DOHH2 (cell line): ENCODE measurements around the gene SRCAP.

Experiments
- H3F3A ChIP-seq: fragments of 200-600 bp; sonication (generic), shearing (Covaris generic); 2 replicates; pipeline ENCODE4 v1.6.0; 2016; ENCODE audit warnings: antibody characterized with exemption, mild to moderate bottlenecking; ENCODE audit not compliant: control insufficient read depth, insufficient read depth
- H3K27ac ChIP-seq: fragments of 200-600 bp; sonication (generic); 2 replicates; pipeline ENCODE4 v1.5.1; 2014; ENCODE audit warnings: low read depth, mild to moderate bottlenecking, low read length, moderate library complexity
- H3K27me3 ChIP-seq: fragments of 200-600 bp; sonication (generic); 2 replicates; pipeline ENCODE4 v1.6.1; 2014; ENCODE audit warnings: mild to moderate bottlenecking, low read length, mixed read lengths; ENCODE audit not compliant: control insufficient read depth
- H3K36me3 ChIP-seq: fragments of 200-600 bp; sonication (generic); 2 replicates; pipeline ENCODE4 v1.6.1; 2014; ENCODE audit warnings: mild to moderate bottlenecking, low read length, moderate library complexity, mixed read lengths; ENCODE audit not compliant: control insufficient read depth
- H3K4me1 ChIP-seq: fragments of 200-600 bp; sonication (generic); 2 replicates; pipeline ENCODE4 v1.6.1; 2014; ENCODE audit warnings: mild to moderate bottlenecking, low read length, mixed read lengths; ENCODE audit not compliant: control insufficient read depth
- H3K4me2 ChIP-seq: fragments of 200-600 bp; sonication (generic); 2 replicates; pipeline ENCODE4 v1.6.0; 2014; ENCODE audit warnings: mild to moderate bottlenecking, low read length, moderate library complexity
- H3K4me3 ChIP-seq: fragments of 200-600 bp; sonication (generic); 2 replicates; pipeline ENCODE4 v1.5.1; 2014; ENCODE audit warnings: mild to moderate bottlenecking, low read length, mixed read lengths
- H3K79me2 ChIP-seq: fragments of 200-600 bp; sonication (generic); 2 replicates; pipeline ENCODE4 v1.6.1; 2014; ENCODE audit warnings: mild to moderate bottlenecking, low read length, mixed read lengths; ENCODE audit not compliant: control insufficient read depth
- H3K9me2 ChIP-seq: fragments of 200-600 bp; sonication (generic); replicated peaks from 2 replicates; pipeline ENCODE4 v1.6.1; 2014; ENCODE audit warnings: mild to moderate bottlenecking, low read length, mixed read lengths; ENCODE audit not compliant: control insufficient read depth
- H3K9me3 ChIP-seq: fragments of 200-600 bp; sonication (generic); 2 replicates; pipeline ENCODE4 v1.6.1; 2014; ENCODE audit warnings: antibody characterized with exemption, low read length, mixed read lengths; ENCODE audit not compliant: control insufficient read depth, insufficient read depth
- H4K20me1 ChIP-seq: fragments of 200-600 bp; sonication (generic); 2 replicates; pipeline ENCODE4 v1.6.0; 2014; ENCODE audit warnings: low read depth, mild to moderate bottlenecking, antibody characterized with exemption, low read length, moderate library complexity; ENCODE audit not compliant: control insufficient read depth, insufficient read depth
- CTCF ChIP-seq: fragments of 200-600 bp; sonication (generic); IDR thresholded peaks from one replicate; pipeline ENCODE4 v1.5.1; 2014; ENCODE audit warnings: antibody characterized with exemption, mild to moderate bottlenecking, low read depth, low read length; ENCODE audit not compliant: poor library complexity, severe bottlenecking
- EZH2phosphoT487 ChIP-seq: fragments of 200-600 bp; sonication (generic); IDR thresholded peaks from 2 replicates; pipeline ENCODE4 v1.6.1; 2017; ENCODE audit warnings: borderline replicate concordance, mild to moderate bottlenecking, antibody characterized with exemption, low read length, moderate library complexity, mixed read lengths

SRCAP gene

GRCh38 chr16:30715750-30716445 is 16.9 kb downstream of the SRCAP start:
- H3K4me2 ChIP-seq, result no peak overlapping the region
- H3K36me3 ChIP-seq, result peaks cover 88% of the 10 kb centered on the region
- H3K27ac ChIP-seq, result no peak overlapping the region
- no peaks in the 10 kb centered on the region for H3K27me3 ChIP-seq
- no peaks in the 10 kb centered on the region for H3K9me2 ChIP-seq
- no peaks in the 10 kb centered on the region for H3K4me1 ChIP-seq
- peaks cover 3% of the 10 kb centered on the region; the same call in 1 of the 2 replicates for H4K20me1 ChIP-seq
- TF ChIP-seq EZH2phosphoT487 (no peak), CTCF (no peak)
- H3K4me3 ChIP-seq, result no peak overlapping the region
- H3F3A ChIP-seq, result no peaks in the 10 kb centered on the region; the same call in none of the 2 replicates
- peaks cover 46% of the 10 kb centered on the region for H3K79me2 ChIP-seq
- H3K9me3 ChIP-seq, result no peaks in the 10 kb centered on the region

GRCh38 chr16:30720086-30720485 is 21.1 kb downstream of the SRCAP start:
- H3K4me1 ChIP-seq, result no peaks in the 10 kb centered on the region

GRCh38 chr16:30720694-30721093 is 21.7 kb downstream of the SRCAP start:
- peaks cover 94% of the 10 kb centered on the region for H3K36me3 ChIP-seq
- no peak overlapping the region for H3K27ac ChIP-seq
- no peak for TF ChIP-seq CTCF
- no peak for TF ChIP-seq EZH2phosphoT487
- H3K27me3 ChIP-seq, result no peaks in the 10 kb centered on the region
- no peaks in the 10 kb centered on the region for H4K20me1 ChIP-seq
- H3K4me3 ChIP-seq, result no peak overlapping the region
- H3K9me3 ChIP-seq, result no peaks in the 10 kb centered on the region
- H3K4me2 ChIP-seq, result no peak overlapping the region
- H3K79me2 ChIP-seq, result peaks cover 58% of the 10 kb centered on the region
- no peaks in the 10 kb centered on the region for H3K4me1 ChIP-seq
- H3F3A ChIP-seq, result no peaks in the 10 kb centered on the region
- no peaks in the 10 kb centered on the region for H3K9me2 ChIP-seq

More at GRCh38 chr16:30720086-30720485, 21.1 kb downstream of the SRCAP start:
- H3K9me3 ChIP-seq, result no peaks in the 10 kb centered on the region
- H3K27ac ChIP-seq, result no peak overlapping the region
- H3K36me3 ChIP-seq, result peaks cover 94% of the 10 kb centered on the region
- H3K27me3 ChIP-seq, result no peaks in the 10 kb centered on the region
- H3K9me2 ChIP-seq, result no peaks in the 10 kb centered on the region
- TF ChIP-seq CTCF (no peak), EZH2phosphoT487 (no peak)
- no peak overlapping the region for H3K4me3 ChIP-seq
- H3F3A ChIP-seq, result no peaks in the 10 kb centered on the region
- no peak overlapping the region for H3K4me2 ChIP-seq
- H4K20me1 ChIP-seq, result no peaks in the 10 kb centered on the region
- peaks cover 55% of the 10 kb centered on the region for H3K79me2 ChIP-seq
